K562 (cell line): ENCODE measurements around the gene IL20. TPM values are rescaled to one million over a fixed set of nuclear protein-coding genes. Genes with fewer than 3 reads are reported as not detected.

Source experiments
- ATAC-seq: fragments of 200-7000 bp; cut with Tn5 transposase; 3 replicates; pipeline ENCODE4 v1.9.1; 2020; ENCODE audit warnings: moderate library complexity
- BruUV-seq: library from RNA; stranded (reverse); fragments of 400-500 nt; replicated peaks from 2 replicates; lab custom pipeline; 2021; lab: Mats Ljungman, UMichigan
- CTCF ChIA-PET: fragments of 300-600 bp; formaldehyde crosslinking; extraction: SDS; loops from one replicate; lab custom pipeline; 2021; ENCODE audit warnings: low intra/inter-chr PET ratio; lab: Yijun Ruan, JAX
- POLR2A ChIA-PET: fragments of 300-600, 350-650 bp; sonication (Branson Sonifier 250); formaldehyde crosslinking; extraction: SDS; loops from one replicate; lab custom pipeline; 2021; ENCODE audit warnings: antibody characterized with exemption, inconsistent platforms; lab: Yijun Ruan, JAX
- DNase-seq, 4 experiments: peaks; one replicate each; pipeline versions ENCODE4 v3.0.0 to v3.0.0-alpha.2; 2011 to 2018; ENCODE audit warnings: low spot score in 3 of 4, mixed read lengths in 3 of 4; ENCODE audit errors: extremely low read depth in 1 of 4
- FAIRE-seq: peaks from 2 replicates; lab custom pipeline; 2011; peaks lifted over from hg19 to GRCh38; lab: Jason Lieb, UNC
- H2AFZ ChIP-seq: 2 replicates; pipeline ENCODE4 v1.6.0; 2011; ENCODE audit warnings: low read depth, low read length, control low read depth, inconsistent platforms
- H3K27ac ChIP-seq: fragments of 200-600 bp; 3 replicates; pipeline ENCODE4 v1.8.0; 2011; ENCODE audit warnings: low read depth, mild to moderate bottlenecking, control low read depth, inconsistent platforms, low read length, moderate library complexity, mixed read lengths; ENCODE audit errors: extremely low read depth
- H3K27me3 ChIP-seq, 2 experiments: fragments of 300-600 bp in 1 of 2; 2 replicates in 1 of 2; 3 replicates in 1 of 2; pipeline versions ENCODE4 v1.6.0 to v1.8.0; 2011; ENCODE audit warnings: inconsistent platforms in 2 of 2, low read length in 2 of 2, mild to moderate bottlenecking in 1 of 2, mixed read lengths in 1 of 2, moderate library complexity in 1 of 2; ENCODE audit not compliant: control insufficient read depth in 2 of 2, insufficient read depth in 2 of 2
- H3K36me3 ChIP-seq: fragments of 300-600 bp; 3 replicates; pipeline ENCODE4 v1.8.0; 2011; ENCODE audit warnings: mild to moderate bottlenecking, low read length, inconsistent platforms; ENCODE audit not compliant: control insufficient read depth, insufficient read depth
- H3K4me1 ChIP-seq, 2 experiments: fragments of 200-600 bp in 1 of 2; replicated peaks in 1 of 2; 2 replicates in 1 of 2; 3 replicates in 1 of 2; pipeline versions ENCODE4 v1.5.1 to v1.8.0; 2011; ENCODE audit warnings: inconsistent platforms in 2 of 2, low read length in 2 of 2, mild to moderate bottlenecking in 1 of 2, mixed read lengths in 1 of 2, moderate library complexity in 1 of 2; ENCODE audit not compliant: control insufficient read depth in 2 of 2, insufficient read depth in 2 of 2
- H3K4me2 ChIP-seq: 2 replicates; pipeline ENCODE4 v1.6.1; 2011; ENCODE audit warnings: low read length, control low read depth, inconsistent platforms, mixed read lengths; ENCODE audit not compliant: insufficient read depth
- H3K4me3 ChIP-seq: fragments of 200-600 bp; sonication (generic), shearing (Covaris generic); 2 replicates; pipeline ENCODE4 v1.5.1; 2016; ENCODE audit warnings: control low read depth, inconsistent platforms
- H3K79me2 ChIP-seq: fragments of 200-600 bp; 3 replicates; pipeline ENCODE4 v1.8.0; 2011; ENCODE audit warnings: low read length, inconsistent platforms; ENCODE audit not compliant: control insufficient read depth, insufficient read depth
- H3K9ac ChIP-seq, 2 experiments: 2 replicates each; pipeline versions ENCODE4 v1.6.0 to v1.6.1; 2011; ENCODE audit warnings: low read depth in 2 of 2, low read length in 2 of 2, control low read depth in 1 of 2, inconsistent platforms in 1 of 2, mild to moderate bottlenecking in 1 of 2, mixed read lengths in 1 of 2; ENCODE audit not compliant: insufficient read depth in 1 of 2
- H3K9me1 ChIP-seq: one replicate; pipeline ENCODE4 v1.6.0; 2011; ENCODE audit warnings: inconsistent platforms, mild to moderate bottlenecking, low read length, moderate library complexity; ENCODE audit not compliant: control insufficient read depth, insufficient read depth
- H3K9me3 ChIP-seq: replicated peaks from 2 replicates; pipeline ENCODE4 v1.5.1; 2011; ENCODE audit warnings: low read depth, low read length, inconsistent platforms; ENCODE audit not compliant: control insufficient read depth, insufficient read depth
- H4K20me1 ChIP-seq: replicated peaks from 2 replicates; pipeline ENCODE4 v1.6.1; 2011; ENCODE audit warnings: low read length, inconsistent platforms, mixed read lengths; ENCODE audit not compliant: control insufficient read depth, insufficient read depth
- AFF4 ChIP-seq: sonication (generic); formaldehyde crosslinking; IDR thresholded peaks from 2 replicates; pipeline ENCODE4 v1.8.0; 2023; ENCODE audit warnings: mild to moderate bottlenecking, missing genetic modification reagents
- CBFB ChIP-seq: sonication (generic); formaldehyde crosslinking; IDR thresholded peaks from 2 replicates; pipeline ENCODE4 v1.4.0; 2020; ENCODE audit warnings: mild to moderate bottlenecking, missing genetic modification reagents
- KLF6 ChIP-seq: fragments of 250-450 bp; sonication (Bioruptor Pico); IDR thresholded peaks from 2 replicates; pipeline ENCODE4 v1.4.0; 2020; ENCODE audit warnings: mild to moderate bottlenecking, moderate library complexity, borderline replicate concordance
- PRDM10 ChIP-seq: fragments of 450-650 bp; IDR thresholded peaks from 2 replicates; pipeline ENCODE4 v1.6.1; 2018; ENCODE audit not compliant: partially characterized antibody
- SIN3A ChIP-seq, 2 experiments: fragments of 150-350 bp in 1 of 2; IDR thresholded peaks; 2 replicates each; pipeline ENCODE4 v1.6.1; 2011 to 2016; ENCODE audit warnings: borderline replicate concordance in 2 of 2, low read depth in 2 of 2, low read length in 2 of 2, mild to moderate bottlenecking in 2 of 2, moderate library complexity in 2 of 2; ENCODE audit not compliant: control insufficient read depth in 1 of 2
- TAF9B ChIP-seq: fragments of 450-650 bp; IDR thresholded peaks from 2 replicates; pipeline ENCODE4 v1.6.1; 2018; ENCODE audit warnings: mild to moderate bottlenecking; ENCODE audit not compliant: partially characterized antibody
- ZBTB8A ChIP-seq: fragments of 450-650 bp; IDR thresholded peaks from 2 replicates; pipeline ENCODE4 v1.6.1; 2018; ENCODE audit warnings: mild to moderate bottlenecking, moderate library complexity; ENCODE audit not compliant: partially characterized antibody
- WGBS: fragments of 100-300 bp; shearing (Covaris generic); methylation state at CpG from one replicate; pipeline ENCODE4 v1.1.6; 2016; ENCODE audit warnings: low coverage, mixed read lengths; ENCODE audit not compliant: insufficient coverage; ENCODE audit errors: missing lambda C conversion rate; 5-methylcytosine and 5-hydroxymethylcytosine counted together
- in situ Hi-C: fragments of 300-500 bp; cut with MboI; formaldehyde crosslinking; loops from 4 replicates; pipeline ENCODE4 v1.15.0; 2018; ENCODE audit warnings: inconsistent platforms, mixed read lengths
- intact Hi-C: fragments of 100-400 bp; cut with micrococcal nuclease; formaldehyde crosslinking; loops from 2 replicates; pipeline ENCODE4 v1.14.2; 2022
- polyA plus RNA-seq, 8 experiments: library from polyadenylated mRNA; depleted of rRNA in 4 of 8; stranded (reverse) in 5 of 8; unstranded in 3 of 8; fragments of >200 nt; fragmentation: Nextera tagmentation in 2 of 8; fragmentation: Illumina TruSeq in 1 of 8; extraction: Ambion mirVana in 2 of 8; extraction: Trizol in 1 of 8; gene quantifications; 2 replicates each; pipeline versions ENCODE4 v1.2.1 to v1.2.3, GENCODE V29; 2011 to 2014; ENCODE audit warnings: inconsistent platforms in 1 of 8, missing spikeins in 1 of 8
- total RNA-seq, 7 experiments: library from RNA; depleted of rRNA in 6 of 7; stranded (reverse); fragments of >200 nt in 6 of 7; fragmentation: Illumina TruSeq in 2 of 7; extraction: Trizol in 2 of 7; gene quantifications; 2 replicates each; pipeline versions ENCODE4 v1.2.1 to v1.2.3, GENCODE V29; 2011 to 2021; ENCODE audit warnings: low replicate concordance in 1 of 7

Gene IL20
- total and polyA plus RNA-seq, 9 of the 15 experiments (the other 6 are each of a cell fraction or from before 2014, with no cell fraction given) = not detected

GRCh38 chr1:206895837-206896242 is 30.4 kb downstream of the IL20 start (continued):
- TF ChIP-seq SIN3A (IDR thresholded peaks at IDR 0.05; ENCODE audit: borderline replicate concordance in 2 of 2, control insufficient read depth in 1 of 2, low read depth in 2 of 2, low read length in 2 of 2) = no peak
- TF ChIP-seq ZBTB8A = no peak
- no peak for TF ChIP-seq KLF6 (CRISPR knock-in tag)
- TF ChIP-seq AFF4 (CRISPR knock-in tag) = no peak
- no peak for TF ChIP-seq TAF9B

- ATAC-seq (no peak), DNase-seq (no peak), FAIRE-seq (no peak)
- Histone ChIP-seq H2AFZ (no peak overlapping the region), H4K20me1 (no peaks in the 10 kb centered on the region), H3K27ac (no peak overlapping the region), H3K4me3 (no peak overlapping the region), H3K9ac (no peak overlapping the region), H3K9me1 (no peaks in the 10 kb centered on the region), H3K4me2 (no peak overlapping the region), H3K27me3 (peaks cover 48 to 63% of the 10 kb centered on the region in 2 experiments), H3K36me3 (no peaks in the 10 kb centered on the region), H3K79me2 (no peaks in the 10 kb centered on the region), H3K9me3 (no peaks in the 10 kb centered on the region), H3K4me1 (no peaks in the 10 kb centered on the region; a peak in 1 of 5 replicates)
- CTCF ChIA-PET = interaction anchor here (0.6 kb wide), 1 partner anchor 12 kb away, joined by 3 read pairs; no protein-coding TSS in a partner anchor
- BruUV-seq = no TSS peak
- intact Hi-C loops = no loop called here
- TF ChIP-seq CBFB = no peak
- no peak for TF ChIP-seq PRDM10
- in situ Hi-C loops = no loop called here
- POLR2A ChIA-PET = interaction anchor here (0.6 to 0.8 kb wide), 2 partner anchors 157 to 214 kb away, joined by 3 to 4 read pairs; no protein-coding TSS in a partner anchor
- WGBS = 8% methylated on average over 3 of the region's 3 CpGs
Measured at GRCh38 chr1:206896261-206896660, 30.8 kb downstream of the IL20 start.
